ENCODE measurements around the gene CDK8.

CDK8 gene

GRCh38 chr13:26384587-26384986 is 130.7 kb downstream of the CDK8 start:
- DNase-seq (ENCODE audit: low read depth), result no peak

GRCh38 chr13:26386026-26386425 is 132.1 kb downstream of the CDK8 start:
- no peak for DNase-seq (ENCODE audit: low read depth)

- no peak for DNase-seq (ENCODE audit: low read depth)
Observed at GRCh38 chr13:26390203-26390602, 136.3 kb downstream of the CDK8 start.

GRCh38 chr13:26400545-26400944 is 146.6 kb downstream of the CDK8 start:
- DNase-seq (ENCODE audit: low read depth), result no peak

GRCh38 chr13:26401069-26401468 is 147.1 kb downstream of the CDK8 start:
- no peak for DNase-seq (ENCODE audit: low read depth)

GRCh38 chr13:26401578-26402021 is 147.7 kb downstream of the CDK8 start:
- DNase-seq (ENCODE audit: low read depth), result no peak

GRCh38 chr13:26406791-26407190 is 152.9 kb downstream of the CDK8 start:
- DNase-seq (ENCODE audit: low read depth), result no peak

- no peak for DNase-seq (ENCODE audit: low read depth)
Observed at GRCh38 chr13:26411206-26411605, 157.3 kb downstream of the CDK8 start.

GRCh38 chr13:26412263-26412662 is 158.3 kb downstream of the CDK8 start:
- DNase-seq (ENCODE audit: low read depth), result no peak

- DNase-seq (ENCODE audit: low read depth), result no peak
Observed at GRCh38 chr13:26412936-26413716, 159.2 kb downstream of the CDK8 start.

- no peak for DNase-seq (ENCODE audit: low read depth)
Observed at GRCh38 chr13:26420282-26420960, 166.5 kb downstream of the CDK8 start.

- DNase-seq (ENCODE audit: low read depth), result no peak
Observed at GRCh38 chr13:26422036-26422435, 168.1 kb downstream of the CDK8 start.

GRCh38 chr13:26423629-26424028 is 169.7 kb downstream of the CDK8 start:
- DNase-seq (ENCODE audit: low read depth), result no peak

- no peak for DNase-seq (ENCODE audit: low read depth)
Observed at GRCh38 chr13:26424181-26424580, 170.3 kb downstream of the CDK8 start.

GRCh38 chr13:26425443-26426358 is 171.8 kb downstream of the CDK8 start:
- DNase-seq (ENCODE audit: low read depth), result no peak

- DNase-seq (ENCODE audit: low read depth), result no peak
Observed at GRCh38 chr13:26433776-26434175, 179.8 kb downstream of the CDK8 start.

GRCh38 chr13:26435171-26435570 is 181.2 kb downstream of the CDK8 start:
- DNase-seq (ENCODE audit: low read depth), result no peak

GRCh38 chr13:26435646-26436045 is 181.7 kb downstream of the CDK8 start:
- DNase-seq (ENCODE audit: low read depth), result no peak

GRCh38 chr13:26436914-26437313 is 183.0 kb downstream of the CDK8 start:
- DNase-seq (ENCODE audit: low read depth), result no peak

- no peak for DNase-seq (ENCODE audit: low read depth)
Observed at GRCh38 chr13:26440111-26440510, 186.2 kb downstream of the CDK8 start.

- DNase-seq (ENCODE audit: low read depth), result no peak
Observed at GRCh38 chr13:26441476-26441875, 187.5 kb downstream of the CDK8 start.

- no peak for DNase-seq (ENCODE audit: low read depth)
Observed at GRCh38 chr13:26442541-26442940, 188.6 kb downstream of the CDK8 start.

- no peak for DNase-seq (ENCODE audit: low read depth)
Observed at GRCh38 chr13:26445092-26445491, 191.2 kb downstream of the CDK8 start.
